ENCODE measurements around the gene ARFGEF3.

GRCh38 chr6:138310821-138311220, 149.1 kb downstream of the ARFGEF3 start:
- TF ChIP-seq CTCF (IDR thresholded peaks at IDR 0.05) (no peak), POLR2A (IDR thresholded peaks at IDR 0.05) (no peak)
